HepG2 (cell line): Measurements from ENCODE around the gene AP5Z1. TPM values are rescaled to one million over a fixed set of nuclear protein-coding genes. Genes with fewer than 3 reads are reported as not detected.

Source experiments
- ATAC-seq: fragments of 200-7000 bp; cut with Tn5 transposase; 3 replicates; pipeline ENCODE4 v1.9.1; 2020; ENCODE audit warnings: mild to moderate bottlenecking, moderate library complexity
- BruUV-seq: library from RNA; stranded (reverse); fragments of 400-500 nt; replicated peaks from 2 replicates; lab custom pipeline; 2021; lab: Mats Ljungman, UMichigan
- CTCF ChIA-PET: fragments of 300-600 bp; formaldehyde crosslinking; extraction: SDS; loops from one replicate; lab custom pipeline; 2021; ENCODE audit warnings: low total read pairs, inconsistent platforms, low intra/inter-chr PET ratio; lab: Yijun Ruan, JAX
- POLR2A ChIA-PET: fragments of 350-600 bp; sonication (Branson Sonifier 250); formaldehyde crosslinking; loops from one replicate; lab custom pipeline; 2020; ENCODE audit warnings: antibody characterized with exemption, inconsistent platforms; lab: Yijun Ruan, JAX
- DNase-seq: peaks from one replicate; pipeline ENCODE4 v3.0.0-alpha.2; 2015; ENCODE audit warnings: low spot score
- FAIRE-seq: peaks from 3 replicates; lab custom pipeline; 2011; peaks lifted over from hg19 to GRCh38; lab: Jason Lieb, UNC
- H2AFZ ChIP-seq: one replicate; pipeline ENCODE4 v1.6.1; 2011; ENCODE audit warnings: low read length, inconsistent platforms
- H3K27ac ChIP-seq: fragments of 300-600 bp; 3 replicates; pipeline ENCODE4 v1.8.0; 2011; ENCODE audit warnings: mixed run types, mild to moderate bottlenecking, mixed read lengths, low read length, inconsistent platforms; ENCODE audit not compliant: insufficient read depth; ENCODE audit errors: extremely low read length
- H3K27me3 ChIP-seq, 2 experiments: fragments of 200-600 bp in 1 of 2; 2 replicates in 1 of 2; 3 replicates in 1 of 2; pipeline versions ENCODE4 v1.6.0 to v1.8.0; 2011; ENCODE audit warnings: low read length in 2 of 2, mild to moderate bottlenecking in 2 of 2, moderate library complexity in 2 of 2, inconsistent platforms in 1 of 2; ENCODE audit not compliant: insufficient read depth in 2 of 2, control insufficient read depth in 1 of 2
- H3K36me3 ChIP-seq, 2 experiments: fragments of 200-600 bp in 1 of 2; replicated peaks in 1 of 2; 2 replicates in 1 of 2; 3 replicates in 1 of 2; pipeline versions ENCODE4 v1.5.1 to v1.8.0; 2011; ENCODE audit warnings: low read length in 2 of 2, inconsistent platforms in 1 of 2; ENCODE audit not compliant: insufficient read depth in 2 of 2, control insufficient read depth in 1 of 2
- H3K4me1 ChIP-seq: 2 replicates; pipeline ENCODE4 v1.5.1; 2012; ENCODE audit warnings: low read length, inconsistent platforms; ENCODE audit not compliant: insufficient read depth
- H3K4me2 ChIP-seq: 2 replicates; pipeline ENCODE4 v1.6.0; 2011; ENCODE audit warnings: low read depth, low read length, inconsistent platforms
- H3K4me3 ChIP-seq, 3 experiments: fragments of 200-600 bp in 1 of 3; sonication (generic), shearing (Covaris generic) in 1 of 3; replicated peaks in 1 of 3; 2 replicates each; pipeline ENCODE4 v1.5.1; 2011 to 2016; ENCODE audit warnings: low read length in 3 of 3, inconsistent platforms in 2 of 3, low read depth in 2 of 3, mild to moderate bottlenecking in 2 of 3, control low read depth in 1 of 3, mixed read lengths in 1 of 3; ENCODE audit not compliant: insufficient read depth in 1 of 3
- H3K79me2 ChIP-seq: one replicate; pipeline ENCODE4 v1.6.1; 2011; ENCODE audit warnings: low read length, inconsistent platforms; ENCODE audit not compliant: insufficient read depth
- H3K9ac ChIP-seq: 2 replicates; pipeline ENCODE4 v1.6.0; 2011; ENCODE audit warnings: mild to moderate bottlenecking, low read depth, low read length, inconsistent platforms; ENCODE audit not compliant: insufficient read depth
- H3K9me3 ChIP-seq: 2 replicates; pipeline ENCODE4 v1.5.1; 2012; ENCODE audit warnings: mild to moderate bottlenecking, low read length
- H4K20me1 ChIP-seq: 2 replicates; pipeline ENCODE4 v1.6.0; 2011; ENCODE audit warnings: inconsistent platforms, mild to moderate bottlenecking, low read length, moderate library complexity; ENCODE audit not compliant: insufficient read depth
- ZNF20 ChIP-seq: sonication (generic); formaldehyde crosslinking; IDR thresholded peaks from 2 replicates; pipeline ENCODE4 v1.4.0; 2020; ENCODE audit warnings: mild to moderate bottlenecking, moderate library complexity, missing genetic modification reagents
- ZNF281 ChIP-seq: sonication (generic); formaldehyde crosslinking; IDR thresholded peaks from 2 replicates; pipeline ENCODE4 v1.4.0; 2020; ENCODE audit warnings: missing genetic modification reagents, borderline replicate concordance
- ZNF770 ChIP-seq: sonication (generic); formaldehyde crosslinking; IDR thresholded peaks from 2 replicates; pipeline ENCODE4 v1.5.0; 2020; ENCODE audit warnings: mild to moderate bottlenecking, missing genetic modification reagents
- WGBS: methylation state at CpG from one replicate; pipeline ENCODE4 v1.1.6; 2017; ENCODE audit warnings: low lambda C conversion rate; 5-methylcytosine and 5-hydroxymethylcytosine counted together
- in situ Hi-C: cut with HindIII; loops from 2 replicates; pipeline ENCODE4 v1.10.0; 2017; ENCODE audit warnings: low pct_unique_long_range_greater_than_20kb; ENCODE audit not compliant: extremely low pct_ligation_motif_present
- intact Hi-C: fragments of 100-400 bp; cut with micrococcal nuclease; formaldehyde crosslinking; loops from one replicate; pipeline ENCODE4 v1.10.0; 2022; ENCODE audit not compliant: unreplicated experiment
- polyA plus RNA-seq, 8 experiments: library from polyadenylated mRNA; depleted of rRNA in 3 of 8; stranded (reverse) in 7 of 8; unstranded in 1 of 8; fragments of >200 nt; fragmentation: Illumina TruSeq in 4 of 8; extraction: Trizol in 4 of 8; gene quantifications; 2 replicates each; pipeline versions ENCODE4 v1.2.1 to v1.2.3, GENCODE V29; 2011 to 2016; ENCODE audit warnings: low read depth in 4 of 8, missing spikeins in 1 of 8, mixed read lengths in 1 of 8; ENCODE audit not compliant: insufficient read depth in 1 of 8
- total RNA-seq, 5 experiments: library from RNA; depleted of rRNA; stranded (reverse); fragments of >200 nt; fragmentation: Illumina TruSeq; extraction: Trizol; gene quantifications; 2 replicates each; pipeline ENCODE4 v1.2.3, GENCODE V29; 2016; ENCODE audit warnings: low read depth in 1 of 5

The AP5Z1 gene
- total and polyA plus RNA-seq, 2 of the 13 experiments (the other 11 are each of a cell fraction or from before 2014, with no cell fraction given): 9.3 to 15.1 TPM

- in situ Hi-C loops: no loop called here
- H3K27me3 ChIP-seq: peaks cover 8 to 36% of the 10 kb centered on the region in 2 experiments; a peak in 3 of 5 replicates
- no peak overlapping the region for H3K9ac ChIP-seq
- H3K4me2 ChIP-seq: no peak overlapping the region
- BruUV-seq: no TSS peak
- ATAC-seq (no peak), FAIRE-seq (no peak), DNase-seq (no peak)
- H3K79me2 ChIP-seq: no peaks in the 10 kb centered on the region
- TF ChIP-seq ZNF281 (CRISPR knock-in tag): no peak
- 0 out of 2 replicates have a peak, but pooled peaks have one; percentile 27 for TF ChIP-seq ZNF770
- TF ChIP-seq ZNF20: no peak
- no peak overlapping the region for H2AFZ ChIP-seq
- CTCF ChIA-PET: no interaction called here
- 39% methylated on average over 8 of the region's 8 CpGs for WGBS
- H3K27ac ChIP-seq: no peak overlapping the region
- H3K9me3 ChIP-seq: no peaks in the 10 kb centered on the region
- H4K20me1 ChIP-seq: no peaks in the 10 kb centered on the region
- intact Hi-C loops: no loop called here
- H3K36me3 ChIP-seq: no peaks in the 10 kb centered on the region
- no peak overlapping the region for H3K4me3 ChIP-seq
- POLR2A ChIA-PET: no interaction called here
- H3K4me1 ChIP-seq: peaks cover 6% of the 10 kb centered on the region; the same call in 1 of the 2 replicates
Measured at GRCh38 chr7:4805984-4806300, 30.5 kb downstream of the AP5Z1 start.
